GM21619 (cell line): ENCODE measurements around the gene KCNQ5.
A peak's percentile ranks its signal among the peaks of the same experiment; 100 is the strongest.

Source experiments
- ATAC-seq: cut with Tn5 transposase; IDR thresholded peaks from one replicate; pipeline ENCODE4 v1.9.1; 2021; ENCODE audit not compliant: unreplicated experiment

The KCNQ5 gene

GRCh38 chr6:73085443-73085871 is 463.6 kb downstream of the KCNQ5 start:
- ATAC-seq, result peak; percentile 41

- no peak for ATAC-seq
Observed at GRCh38 chr6:73086726-73087125, 464.9 kb downstream of the KCNQ5 start.

- peak; percentile 76 for ATAC-seq
Observed at GRCh38 chr6:73088138-73088813, 466.4 kb downstream of the KCNQ5 start.

- no peak for ATAC-seq
Observed at GRCh38 chr6:73104921-73105320, 483.1 kb downstream of the KCNQ5 start.

GRCh38 chr6:73107016-73107415 is 485.2 kb downstream of the KCNQ5 start:
- ATAC-seq, result no peak

GRCh38 chr6:73108949-73109348 is 487.1 kb downstream of the KCNQ5 start:
- no peak for ATAC-seq

- no peak for ATAC-seq
Observed at GRCh38 chr6:73109659-73110058, 487.8 kb downstream of the KCNQ5 start.

- ATAC-seq, result no peak
Observed at GRCh38 chr6:73116330-73116729, 494.5 kb downstream of the KCNQ5 start.

GRCh38 chr6:73121421-73121993 is 499.6 kb downstream of the KCNQ5 start:
- ATAC-seq, result no peak

- ATAC-seq, result peak; percentile 91
Observed at GRCh38 chr6:73123632-73124329, 501.9 kb downstream of the KCNQ5 start.

GRCh38 chr6:73129653-73130443 is 508.0 kb downstream of the KCNQ5 start:
- ATAC-seq, result peak; percentile 94

- no peak for ATAC-seq
Observed at GRCh38 chr6:73131706-73132105, 509.8 kb downstream of the KCNQ5 start.

GRCh38 chr6:73134588-73134987 is 512.7 kb downstream of the KCNQ5 start:
- ATAC-seq, result no peak

- no peak for ATAC-seq
Observed at GRCh38 chr6:73139681-73140383, 518.0 kb downstream of the KCNQ5 start.

- ATAC-seq, result no peak
Observed at GRCh38 chr6:73143551-73143950, 521.7 kb downstream of the KCNQ5 start.

GRCh38 chr6:73144516-73144915 is 522.7 kb downstream of the KCNQ5 start:
- no peak for ATAC-seq

- ATAC-seq, result peak; percentile 86
Observed at GRCh38 chr6:73145690-73146089, 523.8 kb downstream of the KCNQ5 start.

- no peak for ATAC-seq
Observed at GRCh38 chr6:73151732-73152131, 529.9 kb downstream of the KCNQ5 start.

GRCh38 chr6:73152556-73152955 is 530.7 kb downstream of the KCNQ5 start:
- no peak for ATAC-seq

GRCh38 chr6:73152966-73153757 is 531.3 kb downstream of the KCNQ5 start:
- ATAC-seq, result no peak
